Posterior vena cava (tissue), 2 donors: ENCODE results near the gene PPA2. TPM values are rescaled to one million over a fixed set of nuclear protein-coding genes. Genes with fewer than 3 reads are reported as not detected.

Source experiments
- DNase-seq: peaks from one replicate; pipeline ENCODE4 v3.0.0-alpha.2; 2020; ENCODE audit warnings: low spot score
- intact Hi-C, 2 donors: fragments of 100-400 bp; cut with DNase I; formaldehyde crosslinking; loops; one replicate each; pipeline versions ENCODE4 v1.14.1 to v1.14.2; 2022 to 2023
- total RNA-seq, 2 donors: library from RNA; stranded (reverse); fragmentation: NEBNext Ultra II Directional; extraction: Animal tissue kit (Norgen Biotek cat#: 25700); gene quantifications; one replicate each; pipeline ENCODE4 v1.2.1, GENCODE V29; 2021
- donor health status: DM: yes; HTN: yes; CAD: no.
- donor health status: DM: yes; HTN: yes; CAD: no.

PPA2 gene
- total RNA-seq, 2 donors from 2014 or later = 67.2 to 91.3 TPM

DNA sequence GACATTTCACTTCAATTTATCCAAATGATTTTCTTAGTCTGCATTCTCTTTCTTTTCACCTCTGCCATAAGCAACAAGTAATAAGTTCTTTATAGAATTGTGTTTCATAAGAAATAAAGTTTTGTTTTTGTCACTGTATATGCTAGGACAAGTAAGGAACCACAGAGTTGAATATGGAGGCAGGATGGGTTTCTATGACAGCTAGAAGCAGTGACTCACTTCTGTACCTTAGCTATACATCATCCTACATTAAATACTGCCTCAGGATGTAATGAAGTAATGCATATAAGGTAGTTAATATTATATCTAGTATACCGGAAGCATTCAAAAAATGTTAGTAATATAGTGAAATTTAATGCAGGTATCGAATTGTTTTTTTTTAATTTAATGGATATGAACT lies 128.0 kb downstream of the PPA2 start:
- DNase-seq = no peak
- intact Hi-C loops = no loop called here

DNA sequence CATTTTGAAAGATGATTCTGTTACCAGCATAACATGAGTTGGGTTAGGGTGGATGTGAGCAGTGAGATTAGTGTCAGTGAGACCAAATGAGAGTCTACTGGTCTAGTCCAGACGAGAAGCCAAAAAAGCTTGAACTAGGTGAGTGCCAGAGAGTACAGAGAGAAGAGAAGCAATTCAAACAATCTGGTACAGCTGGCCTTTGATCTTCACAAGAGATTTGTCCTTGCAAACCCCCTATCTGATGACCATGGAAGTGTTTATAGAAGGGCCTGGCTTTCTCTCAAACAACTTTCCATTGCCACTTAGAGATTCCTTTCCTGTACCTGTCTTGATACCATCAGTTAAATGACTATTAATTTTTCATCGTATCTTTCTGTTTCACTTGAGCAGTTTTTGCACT lies 128.5 kb downstream of the PPA2 start:
- DNase-seq = no peak
- intact Hi-C loops = no loop called here

DNA sequence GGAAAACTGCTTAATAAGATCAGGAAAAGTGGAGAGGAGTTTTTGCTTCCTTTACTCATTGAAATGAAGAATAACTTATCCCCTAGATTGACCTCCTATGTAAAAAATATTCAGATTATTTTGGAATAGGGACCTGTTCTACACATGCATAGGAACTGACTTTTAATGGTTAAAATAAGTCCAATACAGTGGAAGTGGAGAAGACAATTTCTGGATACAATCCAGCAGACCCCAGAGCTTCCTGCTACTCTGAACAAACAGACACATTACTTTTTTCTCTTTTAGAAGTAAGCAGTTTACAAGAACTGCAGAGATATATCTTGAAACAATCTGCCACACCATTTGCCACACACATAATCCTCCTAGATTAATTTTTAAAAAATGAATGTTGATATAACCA lies 129.7 kb downstream of the PPA2 start:
- no peak for DNase-seq
- intact Hi-C loops = no loop called here

DNA sequence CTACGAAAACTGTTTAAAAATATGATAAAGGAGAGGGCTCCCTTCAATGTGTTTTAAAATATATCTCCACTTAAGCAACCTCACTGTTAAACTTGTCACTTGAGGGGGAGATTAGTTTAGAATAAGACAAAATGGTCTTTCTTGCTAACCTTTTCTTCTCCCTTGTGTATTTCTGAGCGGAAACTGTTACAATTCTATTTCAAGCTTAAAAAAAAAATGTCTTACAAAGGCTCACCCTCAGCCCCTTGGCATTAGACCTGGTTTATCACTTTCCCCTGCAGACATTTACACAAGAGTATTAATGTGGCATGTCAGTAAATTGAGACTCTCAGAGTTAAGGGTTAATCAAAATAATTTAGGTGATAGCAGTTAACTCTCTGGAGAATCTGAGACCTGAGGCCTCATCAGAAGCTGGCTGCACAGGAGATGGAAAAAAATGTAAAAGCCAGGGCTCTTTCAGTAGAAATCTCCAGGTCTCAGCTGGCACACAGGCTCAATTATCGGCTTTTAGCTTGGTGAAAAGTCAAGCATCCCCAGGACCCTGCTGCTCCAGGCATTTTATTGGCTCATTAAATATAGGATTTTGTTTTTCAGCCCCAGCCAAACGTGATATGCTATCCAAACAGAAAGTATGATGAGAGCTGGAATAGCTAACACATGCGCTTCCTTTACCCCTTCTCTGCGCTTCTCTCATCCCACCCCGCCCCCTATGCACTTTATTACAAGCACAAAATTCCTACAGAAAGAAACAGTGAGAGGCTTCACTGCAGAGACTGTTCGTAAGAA lies 130.5 kb downstream of the PPA2 start:
- intact Hi-C loops = no loop called here
- DNase-seq = no peak

DNA sequence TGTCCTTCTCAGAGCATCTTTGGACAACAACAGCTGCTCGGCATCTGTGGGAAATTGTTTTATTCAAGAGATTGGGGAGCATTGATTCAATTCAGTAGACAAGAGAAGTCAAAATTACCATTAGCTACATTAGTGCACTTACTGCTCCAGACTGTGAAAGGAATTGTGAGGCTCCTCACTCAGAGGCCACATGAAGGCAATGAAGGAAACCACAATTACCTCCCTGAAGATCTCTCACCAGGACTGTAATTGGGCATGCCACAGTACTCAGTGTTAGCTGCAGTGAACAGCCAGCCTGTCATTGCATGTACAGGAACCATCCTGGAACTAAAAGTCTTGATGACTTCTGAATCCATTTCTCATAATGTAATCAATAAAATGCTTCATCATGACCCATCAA lies 144.8 kb downstream of the PPA2 start:
- intact Hi-C loops = no loop called here
- no peak for DNase-seq

DNA sequence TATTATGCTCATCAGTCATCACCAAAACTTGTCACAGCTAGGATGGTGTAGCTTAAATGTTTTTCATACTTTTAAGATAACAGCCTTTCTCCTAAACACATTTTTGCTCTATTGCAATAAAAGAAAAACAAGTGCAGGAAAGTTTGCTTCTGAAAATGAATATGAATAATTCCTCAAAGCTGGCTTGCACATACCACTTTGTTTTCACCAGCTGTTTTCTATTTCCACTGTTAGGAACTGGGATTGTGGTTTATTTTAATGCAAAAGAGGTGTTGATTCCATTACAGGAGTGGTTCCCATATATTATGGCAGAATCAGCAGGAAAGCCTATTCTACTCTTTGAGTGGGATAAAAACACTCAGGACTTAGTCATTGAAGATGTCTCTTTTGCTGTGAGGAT lies 145.9 kb downstream of the PPA2 start:
- intact Hi-C loops = no loop called here
- DNase-seq = no peak

DNA sequence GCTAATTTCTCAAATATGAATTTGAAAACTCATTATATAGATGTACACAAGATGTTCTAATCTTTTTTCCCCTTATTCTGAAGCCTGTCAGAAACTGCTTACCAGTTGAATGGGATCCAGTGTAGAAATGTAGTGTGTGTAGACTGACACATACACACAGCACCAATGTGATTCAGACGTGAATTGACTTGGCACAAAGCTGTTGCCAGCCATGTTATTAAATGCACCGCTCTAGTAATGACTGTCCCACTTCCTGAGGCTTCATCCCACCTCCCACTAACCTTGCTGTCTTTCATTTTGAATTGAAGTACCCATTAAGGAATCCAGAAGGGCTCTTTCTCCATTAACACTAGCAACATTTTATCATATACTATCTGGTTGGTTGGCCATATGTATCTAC lies 146.6 kb downstream of the PPA2 start:
- intact Hi-C loops = no loop called here
- no peak for DNase-seq

Other genes starting within 250 kb of the PPA2 start
- gene ARHGEF38, start 78.6 kb upstream of the PPA2 start, total RNA-seq = not detected
- 10 to 100 TPM; 20.1 to 20.4 TPM for gene INTS12, start 234.6 kb upstream of the PPA2 start, total RNA-seq
- 10 to 100 TPM in 1 of 2 donors, 1 to 10 TPM in 1; 7.8 to 14.0 TPM for gene GSTCD, start 234.7 kb upstream of the PPA2 start, total RNA-seq